Fibroblast of mammary gland (primary cell): ENCODE results near the gene PDE1A.

Source experiments
- DNase-seq: peaks from one replicate; pipeline ENCODE4 v3.0.0-alpha.2; 2010; ENCODE audit warnings: low read depth
- H3K4me3 ChIP-seq: 2 replicates; pipeline ENCODE4 v1.5.1; 2011; ENCODE audit warnings: low read depth, mild to moderate bottlenecking, low read length, moderate library complexity; ENCODE audit not compliant: control insufficient read depth
- CTCF ChIP-seq: conservative IDR thresholded peaks from 2 replicates; pipeline ENCODE4 v1.5.1; 2011; ENCODE audit warnings: low read depth, low read length, inconsistent platforms; ENCODE audit not compliant: control insufficient read depth, insufficient read depth

Gene PDE1A

GRCh38 chr2:182415771-182416170 lies 11.1 kb downstream of the PDE1A start:
- TF ChIP-seq CTCF: no peak
- DNase-seq: no peak
- H3K4me3 ChIP-seq: no peak overlapping the region

- DNase-seq: no peak
- TF ChIP-seq CTCF: no peak
- no peak overlapping the region for H3K4me3 ChIP-seq
These were observed 14.0 kb downstream of the PDE1A start for GRCh38 chr2:182412858-182413257.

GRCh38 chr2:182410120-182410519 lies 16.7 kb downstream of the PDE1A start:
- no peak overlapping the region for H3K4me3 ChIP-seq
- DNase-seq: no peak
- TF ChIP-seq CTCF: no peak

GRCh38 chr2:182406221-182406620 lies 20.6 kb downstream of the PDE1A start:
- DNase-seq: peak; percentile 70
- no peak for TF ChIP-seq CTCF
- H3K4me3 ChIP-seq: no peak overlapping the region

- H3K4me3 ChIP-seq: no peak overlapping the region
- peak; percentile 11 for DNase-seq
- TF ChIP-seq CTCF: no peak
These were observed 21.8 kb downstream of the PDE1A start for GRCh38 chr2:182404975-182405561.

GRCh38 chr2:182404092-182404491 lies 22.7 kb downstream of the PDE1A start:
- peak; percentile 57 for DNase-seq
- no peak for TF ChIP-seq CTCF
- no peak overlapping the region for H3K4me3 ChIP-seq

GRCh38 chr2:182393270-182393760 lies 33.5 kb downstream of the PDE1A start:
- DNase-seq: no peak
- TF ChIP-seq CTCF: no peak
- H3K4me3 ChIP-seq: no peak overlapping the region
